ES-I3 (cell line): ENCODE measurements around the gene TMEM205.
"Not testable (repeated sequence)": the region's sequence is repeated elsewhere in the genome, so short reads cannot be mapped to it uniquely, and the experiment has no call there.

Experiments used
- H3K36me3 ChIP-seq: 2 replicates; pipeline ENCODE4 v1.6.1; 2013; ENCODE audit warnings: mild to moderate bottlenecking, low read length, control low read depth, moderate library complexity; ENCODE audit not compliant: insufficient read depth
- H3K4me1 ChIP-seq: 2 replicates; pipeline ENCODE4 v1.6.1; 2013; ENCODE audit warnings: mild to moderate bottlenecking, control low read depth, low read length; ENCODE audit not compliant: insufficient read depth
- H3K9ac ChIP-seq: 2 replicates; pipeline ENCODE4 v1.6.1; 2013; ENCODE audit warnings: low read depth, mild to moderate bottlenecking, low read length, moderate library complexity
- H3K9me3 ChIP-seq: 2 replicates; pipeline ENCODE4 v1.6.1; 2013; ENCODE audit warnings: mild to moderate bottlenecking, low read length, moderate library complexity; ENCODE audit not compliant: control insufficient read depth, insufficient read depth

The TMEM205 gene

GRCh38 chr19:11338569-11339253 is 7.4 kb downstream of the TMEM205 start:
- H3K4me1 ChIP-seq, result peaks cover 4% of the 10 kb centered on the region; the same call in 1 of the 2 replicates
- peaks cover 5% of the 10 kb centered on the region; the same call in 1 of the 2 replicates for H3K36me3 ChIP-seq
- no peaks in the 10 kb centered on the region for H3K9me3 ChIP-seq
- H3K9ac ChIP-seq, result peak overlapping the region; percentile 58; the same call in 1 of the 2 replicates

- Histone ChIP-seq H3K9me3 (no peaks in the 10 kb centered on the region), H3K4me1 (peaks cover 4% of the 10 kb centered on the region; the same call in 1 of the 2 replicates), H3K36me3 (peaks cover 5% of the 10 kb centered on the region; the same call in 1 of the 2 replicates), H3K9ac (no peak overlapping the region)
These were observed 7.9 kb downstream of the TMEM205 start for GRCh38 chr19:11338121-11338520.

- H3K9ac ChIP-seq, result no peak overlapping the region
These were observed 9.0 kb downstream of the TMEM205 start for GRCh38 chr19:11337080-11337479.

GRCh38 chr19:11335449-11336146 is 10.5 kb downstream of the TMEM205 start:
- Histone ChIP-seq H3K9me3 (no peaks in the 10 kb centered on the region), H3K36me3 (no peaks in the 10 kb centered on the region), H3K4me1 (peaks cover 4% of the 10 kb centered on the region; the same call in 1 of the 2 replicates), H3K9ac (no peak overlapping the region)

More at GRCh38 chr19:11337080-11337479, 9.0 kb downstream of the TMEM205 start:
- H3K9me3 ChIP-seq, result no peaks in the 10 kb centered on the region
- peaks cover 4% of the 10 kb centered on the region; the same call in 1 of the 2 replicates for H3K4me1 ChIP-seq
- peaks cover 5% of the 10 kb centered on the region; the same call in 1 of the 2 replicates for H3K36me3 ChIP-seq

DNA sequence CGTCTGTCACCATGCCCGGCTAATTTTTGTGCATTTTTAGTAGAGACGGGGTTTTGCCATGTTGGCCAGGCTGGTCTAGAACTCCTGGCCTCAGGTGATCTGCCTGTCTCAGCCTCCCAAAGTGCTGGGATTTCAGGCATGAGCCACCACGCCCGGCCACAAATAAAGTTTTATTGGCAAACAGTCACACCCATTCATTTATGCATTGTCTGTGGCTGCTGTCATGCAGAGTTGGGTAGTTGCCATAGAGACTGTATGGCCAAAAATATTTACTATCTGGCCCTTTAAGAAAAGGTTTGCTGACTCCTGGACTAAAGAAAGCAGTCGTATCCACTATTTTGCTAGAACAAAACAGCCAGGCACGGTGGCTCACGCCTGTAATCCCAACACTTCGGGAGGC is 12.2 kb downstream of the TMEM205 start:
- H3K36me3 ChIP-seq, H3K4me1 ChIP-seq, H3K9me3 ChIP-seq, H3K9ac ChIP-seq: not testable (repeated sequence)

DNA sequence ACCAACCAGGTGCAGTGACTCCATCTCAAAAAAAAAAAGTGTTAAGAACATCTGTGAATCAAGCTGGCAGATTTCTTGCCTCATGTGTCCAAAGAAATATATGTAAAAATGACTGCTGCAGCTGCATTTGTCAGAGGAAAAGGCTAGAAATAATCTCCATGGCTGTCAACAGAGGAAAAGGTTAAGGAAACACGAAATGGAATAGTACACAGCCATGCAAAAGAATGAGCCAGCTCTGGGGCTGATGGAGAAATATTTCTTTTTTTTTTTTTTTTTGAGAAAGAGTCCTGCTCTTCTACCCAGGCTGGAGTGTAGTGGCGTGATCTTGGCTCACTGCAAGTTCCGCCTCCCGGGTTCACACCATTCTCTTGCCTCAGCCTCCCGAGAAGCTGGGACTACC is 13.2 kb downstream of the TMEM205 start:
- no peak overlapping the region for H3K9ac ChIP-seq
- H3K4me1 ChIP-seq, result no peaks in the 10 kb centered on the region
- no peaks in the 10 kb centered on the region for H3K36me3 ChIP-seq
- H3K9me3 ChIP-seq, result no peaks in the 10 kb centered on the region

GRCh38 chr19:11331502-11331901 is 14.6 kb downstream of the TMEM205 start:
- Histone ChIP-seq H3K36me3 (no peaks in the 10 kb centered on the region), H3K9ac (no peak overlapping the region), H3K4me1 (no peaks in the 10 kb centered on the region), H3K9me3 (no peaks in the 10 kb centered on the region)

DNA sequence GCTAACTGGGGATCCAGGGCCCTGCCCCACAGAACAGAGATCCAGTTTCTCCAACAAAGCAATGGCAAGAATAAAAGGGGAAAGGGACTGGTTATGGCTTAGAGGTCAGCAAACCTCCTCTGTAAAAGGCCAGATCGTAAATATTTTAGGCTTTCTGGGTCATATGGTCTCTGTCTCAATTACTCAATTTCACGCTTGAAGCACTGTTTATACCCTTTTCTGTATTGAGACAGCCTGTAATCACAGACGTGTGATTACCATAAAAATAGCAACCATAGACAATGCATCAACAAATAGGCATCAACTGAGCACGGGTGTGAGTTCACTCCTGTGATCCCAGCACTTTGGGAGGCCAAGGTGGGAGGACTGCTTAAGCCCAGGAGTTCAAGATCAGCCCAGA is 15.9 kb downstream of the TMEM205 start:
- Histone ChIP-seq H3K4me1 (no peaks in the 10 kb centered on the region), H3K36me3 (no peaks in the 10 kb centered on the region), H3K9me3 (no peaks in the 10 kb centered on the region), H3K9ac (no peak overlapping the region)

GRCh38 chr19:11325544-11325943 is 20.5 kb downstream of the TMEM205 start:
- H3K9me3 ChIP-seq, result no peaks in the 10 kb centered on the region
- no peak overlapping the region for H3K9ac ChIP-seq
- no peaks in the 10 kb centered on the region for H3K36me3 ChIP-seq

DNA sequence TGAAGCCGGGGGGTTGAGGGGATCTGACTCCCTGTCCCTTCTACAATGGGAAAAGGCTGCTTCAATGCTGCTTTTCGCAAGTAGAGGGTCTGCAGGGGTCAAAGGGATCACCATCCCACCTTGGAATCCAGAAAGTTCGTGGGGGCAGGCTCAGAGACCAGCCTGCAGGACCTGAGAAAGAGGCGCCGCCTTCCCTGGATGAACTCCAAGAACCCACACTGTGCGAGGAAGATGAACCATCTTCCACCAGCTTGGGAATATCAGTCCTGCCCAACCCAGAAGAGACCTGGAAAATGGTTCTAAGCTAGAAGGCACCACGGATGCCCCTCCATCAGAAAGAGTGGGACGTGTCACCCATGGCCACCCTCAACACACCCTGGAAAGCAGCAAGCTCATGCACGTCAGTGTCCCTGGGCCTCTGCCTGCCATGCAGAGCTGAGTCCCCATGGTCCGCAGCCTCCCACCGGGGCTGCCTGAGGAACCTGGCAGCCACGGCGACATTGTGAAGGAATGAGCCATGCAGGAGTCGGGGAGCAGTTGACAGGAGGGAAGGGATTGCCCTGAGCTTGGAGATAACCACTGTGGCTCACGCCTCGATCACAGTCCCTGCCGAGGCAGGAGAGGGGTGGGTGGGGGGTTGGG is 21.2 kb downstream of the TMEM205 start:
- Histone ChIP-seq H3K4me1 (peaks cover 14% of the 10 kb centered on the region), H3K9me3 (no peaks in the 10 kb centered on the region), H3K36me3 (no peaks in the 10 kb centered on the region), H3K9ac (no peak overlapping the region)

More at GRCh38 chr19:11325544-11325943, 20.5 kb downstream of the TMEM205 start:
- peaks cover 14% of the 10 kb centered on the region for H3K4me1 ChIP-seq

DNA sequence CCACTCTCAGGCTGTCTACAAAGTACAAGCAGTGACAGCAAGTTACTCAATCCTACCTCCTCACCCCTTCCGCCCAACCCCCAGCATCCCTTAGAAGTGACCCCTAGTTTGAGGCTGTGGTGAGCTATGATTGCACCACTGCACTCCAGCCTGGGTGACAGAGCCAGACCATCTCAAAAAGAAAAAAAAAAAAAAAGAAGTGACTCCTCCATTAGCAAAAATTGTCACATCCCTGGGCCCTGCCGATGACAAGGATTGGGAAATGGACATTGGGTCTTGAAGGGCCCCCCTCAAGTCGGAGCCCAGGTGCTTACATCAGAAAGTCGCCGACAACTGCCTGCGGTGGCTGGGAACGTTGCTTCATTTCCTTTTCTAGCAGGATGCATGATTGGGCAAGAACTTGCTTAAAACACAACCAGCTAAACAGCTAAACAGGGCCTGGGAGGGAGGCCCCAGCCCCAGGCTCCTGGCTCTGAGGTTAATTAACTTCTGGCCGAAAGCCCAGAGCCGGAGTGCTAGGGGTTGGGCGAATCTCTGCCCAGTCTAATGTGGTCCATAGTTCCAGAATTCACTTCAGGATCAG is 21.9 kb downstream of the TMEM205 start:
- Histone ChIP-seq H3K36me3 (no peaks in the 10 kb centered on the region), H3K4me1 (peaks cover 14% of the 10 kb centered on the region), H3K9me3 (no peaks in the 10 kb centered on the region), H3K9ac (no peak overlapping the region)

GRCh38 chr19:11323601-11324078 is 22.4 kb downstream of the TMEM205 start:
- Histone ChIP-seq H3K36me3 (no peaks in the 10 kb centered on the region), H3K4me1 (peaks cover 14% of the 10 kb centered on the region), H3K9ac (no peak overlapping the region), H3K9me3 (no peaks in the 10 kb centered on the region)

GRCh38 chr19:11322269-11323024 is 23.6 kb downstream of the TMEM205 start:
- H3K4me1 ChIP-seq, result peaks cover 14% of the 10 kb centered on the region
- H3K9me3 ChIP-seq, result no peaks in the 10 kb centered on the region
- H3K36me3 ChIP-seq, result no peaks in the 10 kb centered on the region
- no peak overlapping the region for H3K9ac ChIP-seq
